A549 (cell line): Measurements from ENCODE around the gene PRDX5.

ENCODE experiments used
- CTCF ChIP-seq: fragments of >200 bp; sonication (Bioruptor Twin); formaldehyde crosslinking; IDR thresholded peaks from 3 replicates; pipeline ENCODE4 v1.5.1; 2016
- MAX ChIP-seq: IDR thresholded peaks from 2 replicates; pipeline ENCODE4 v1.6.1; 2012
- PHF8 ChIP-seq: fragments of 200-600 bp; sonication (generic); IDR thresholded peaks from 2 replicates; pipeline ENCODE4 v1.6.1; 2016; ENCODE audit warnings: low read depth, mild to moderate bottlenecking, antibody characterized with exemption, moderate library complexity, borderline replicate concordance
- RFX5 ChIP-seq: fragments of 450-650 bp; IDR thresholded peaks from 2 replicates; pipeline ENCODE4 v1.7.1; 2014; ENCODE audit warnings: antibody characterized with exemption, mild to moderate bottlenecking, moderate library complexity
- ZC3H11A ChIP-seq: fragments of 450-650 bp; IDR thresholded peaks from 2 replicates; pipeline ENCODE4 v1.6.1; 2014; ENCODE audit warnings: antibody characterized with exemption, mild to moderate bottlenecking

GRCh38 chr11:64344787-64345186 lies 26.9 kb downstream of the PRDX5 start:
- no peak for TF ChIP-seq CTCF
- no peak for TF ChIP-seq MAX
- TF ChIP-seq RFX5: no peak
- no peak for TF ChIP-seq PHF8
- no peak for TF ChIP-seq ZC3H11A
